GM12878 (cell line): ENCODE data around the gene PAF1. TPM values are rescaled to one million over a fixed set of nuclear protein-coding genes. Genes with fewer than 3 reads are reported as not detected.

ENCODE experiments used
- BCL11A ChIP-seq: IDR thresholded peaks from 2 replicates; pipeline ENCODE4 v1.6.1; 2011; ENCODE audit warnings: low read depth, low read length
- FOXK2 ChIP-seq: fragments of 450-650 bp; IDR thresholded peaks from 2 replicates; pipeline ENCODE4 v1.6.1; 2017; ENCODE audit warnings: mild to moderate bottlenecking, moderate library complexity
- IKZF1 ChIP-seq: fragments of 450-650 bp; conservative IDR thresholded peaks from 2 replicates; pipeline ENCODE4 v1.6.1; 2017; ENCODE audit warnings: antibody characterized with exemption, mild to moderate bottlenecking
- IKZF2 ChIP-seq, 2 experiments: fragments of 450-650 bp; IDR thresholded peaks; 2 replicates each; pipeline ENCODE4 v1.6.1; 2017; ENCODE audit warnings: mild to moderate bottlenecking in 2 of 2, moderate library complexity in 2 of 2
- IRF4 ChIP-seq: IDR thresholded peaks from 2 replicates; pipeline ENCODE4 v1.6.1; 2011; ENCODE audit warnings: low read depth, low read length
- KDM1A ChIP-seq: fragments of 200-600 bp; sonication (generic); IDR thresholded peaks from 2 replicates; pipeline ENCODE4 v1.6.1; 2016; ENCODE audit warnings: borderline replicate concordance
- NFYA ChIP-seq: IDR thresholded peaks from 2 replicates; pipeline ENCODE4 v1.6.1; 2011; ENCODE audit warnings: low read depth, mild to moderate bottlenecking, low read length, improper control_type of control experiment, borderline replicate concordance
- POLR2A ChIP-seq: IDR thresholded peaks from 2 replicates; pipeline ENCODE4 v1.6.1; 2011; ENCODE audit warnings: low read depth, mild to moderate bottlenecking, low read length
- RB1 ChIP-seq: fragments of 450-650 bp; formaldehyde crosslinking; IDR thresholded peaks from 2 replicates; pipeline ENCODE4 v1.6.1; 2017; ENCODE audit warnings: mild to moderate bottlenecking, borderline replicate concordance
- SMARCA5 ChIP-seq: fragments of 450-650 bp; IDR thresholded peaks from 2 replicates; pipeline ENCODE4 v1.6.1; 2017; ENCODE audit warnings: mild to moderate bottlenecking
- SPI1 ChIP-seq: IDR thresholded peaks from 2 replicates; pipeline ENCODE4 v1.6.1; 2011; ENCODE audit warnings: low read depth, mild to moderate bottlenecking, low read length, moderate library complexity, borderline replicate concordance; ENCODE audit not compliant: insufficient read depth
- STAT1 ChIP-seq: fragments of 450-650 bp; conservative IDR thresholded peaks from 2 replicates; pipeline ENCODE4 v1.6.1; 2014; ENCODE audit warnings: antibody characterized with exemption, mild to moderate bottlenecking
- TAF1 ChIP-seq: IDR thresholded peaks from 2 replicates; pipeline ENCODE4 v1.6.1; 2011; ENCODE audit warnings: mild to moderate bottlenecking, low read depth, low read length, borderline replicate concordance
- YY1 ChIP-seq: IDR thresholded peaks from 2 replicates; pipeline ENCODE4 v1.6.1; 2011; ENCODE audit warnings: low read depth, mild to moderate bottlenecking, low read length
- polyA plus RNA-seq, 11 experiments: library from polyadenylated mRNA; depleted of rRNA in 4 of 11; unstranded in 6 of 11; stranded (reverse) in 5 of 11; fragments of >200 nt; fragmentation: Nextera tagmentation in 4 of 11; fragmentation: Illumina TruSeq in 1 of 11; extraction: Ambion mirVana in 4 of 11; extraction: Trizol in 1 of 11; gene quantifications; 1 replicate in 1 of 11; 2 replicates in 10 of 11; pipeline versions ENCODE4 v1.2.1 to v1.2.3, GENCODE V29; 2011 to 2016; ENCODE audit warnings: inconsistent platforms in 2 of 11, missing spikeins in 2 of 11, low read depth in 1 of 11
- total RNA-seq, 4 experiments: library from RNA; depleted of rRNA in 3 of 4; stranded (reverse); fragments of >200 nt in 3 of 4; fragmentation: Illumina TruSeq in 1 of 4; extraction: Trizol in 1 of 4; gene quantifications; 2 replicates each; pipeline versions ENCODE4 v1.2.1 to v1.2.3, GENCODE V29; 2013 to 2021
- TF ChIP-seq, protein P1 (sequence below): IDR thresholded peaks from 2 replicates; pipeline ENCODE4 v1.6.1; 2012; ENCODE audit warnings: low read depth, low read length, improper control_type of control experiment
- TF ChIP-seq, protein P2 (sequence below): fragments of 450-650 bp; IDR thresholded peaks from 2 replicates; pipeline ENCODE4 v1.6.1; 2017; ENCODE audit warnings: borderline replicate concordance
- TF ChIP-seq, protein P3 (sequence below): fragments of 450-650 bp; IDR thresholded peaks from 2 replicates; pipeline ENCODE4 v1.6.1; 2017; ENCODE audit warnings: mild to moderate bottlenecking, moderate library complexity
- TF ChIP-seq, protein P4 (sequence below): IDR thresholded peaks from 2 replicates; pipeline ENCODE4 v1.6.1; 2011; ENCODE audit warnings: low read depth, low read length, improper control_type of control experiment, borderline replicate concordance
- TF ChIP-seq, protein P5 (sequence below): IDR thresholded peaks from 2 replicates; pipeline ENCODE4 v1.6.1; 2011; ENCODE audit warnings: borderline replicate concordance, low read depth, mild to moderate bottlenecking, moderate library complexity, low read length; ENCODE audit not compliant: insufficient read depth, poor library complexity, severe bottlenecking

PAF1 gene
- total and polyA plus RNA-seq, 10 of the 15 experiments (the other 5 are each of a cell fraction or from before 2014, with no cell fraction given), result 1.7 to 45.8 (median 39.6) TPM

DNA sequence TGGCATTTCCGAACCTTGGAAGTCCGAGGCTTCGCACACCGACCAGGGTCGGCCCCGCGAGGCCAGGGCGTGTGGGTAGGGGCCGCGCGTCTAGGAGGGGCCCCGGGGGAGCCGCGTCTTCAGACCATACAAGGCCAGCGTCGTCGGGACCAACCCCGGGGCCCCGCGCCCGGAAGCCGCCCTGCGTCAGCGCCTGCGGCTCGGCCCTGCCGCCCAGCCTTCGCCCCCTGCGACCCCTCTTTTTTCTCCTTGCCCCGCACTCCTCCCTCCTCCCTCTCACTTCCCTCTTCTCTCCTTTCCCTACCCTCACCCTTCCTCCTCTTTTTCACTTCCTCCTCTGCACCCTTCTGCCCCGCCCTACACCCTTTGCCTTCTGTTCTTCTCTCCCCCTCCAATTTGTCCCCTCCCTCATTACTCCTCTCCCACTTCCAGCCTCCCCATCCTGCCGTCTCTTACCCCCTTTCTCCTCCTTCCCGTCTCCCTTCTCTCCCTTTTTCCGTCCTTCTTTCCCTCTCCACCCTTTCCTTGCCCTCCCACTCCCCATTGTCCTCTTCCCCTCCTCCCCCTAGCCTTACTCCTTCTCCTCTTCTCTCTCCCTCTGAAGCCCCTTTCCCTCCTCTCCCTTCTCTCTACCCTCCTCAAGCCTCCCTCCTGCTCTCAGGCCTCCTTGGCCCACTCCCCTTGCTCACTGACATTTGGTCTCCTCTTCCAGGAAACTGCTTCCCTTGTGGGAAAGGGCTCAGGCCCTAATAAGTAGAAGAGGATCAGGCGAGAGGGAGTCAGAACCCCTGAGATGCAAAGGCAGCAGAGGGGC, 19.3 kb upstream of the PAF1 start (continued):
- TF ChIP-seq, protein P1, sequence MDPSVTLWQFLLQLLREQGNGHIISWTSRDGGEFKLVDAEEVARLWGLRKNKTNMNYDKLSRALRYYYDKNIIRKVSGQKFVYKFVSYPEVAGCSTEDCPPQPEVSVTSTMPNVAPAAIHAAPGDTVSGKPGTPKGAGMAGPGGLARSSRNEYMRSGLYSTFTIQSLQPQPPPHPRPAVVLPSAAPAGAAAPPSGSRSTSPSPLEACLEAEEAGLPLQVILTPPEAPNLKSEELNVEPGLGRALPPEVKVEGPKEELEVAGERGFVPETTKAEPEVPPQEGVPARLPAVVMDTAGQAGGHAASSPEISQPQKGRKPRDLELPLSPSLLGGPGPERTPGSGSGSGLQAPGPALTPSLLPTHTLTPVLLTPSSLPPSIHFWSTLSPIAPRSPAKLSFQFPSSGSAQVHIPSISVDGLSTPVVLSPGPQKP, result peak; percentile 87
- no peak; the same call in none of the 2 replicates for TF ChIP-seq POLR2A
- 0 out of 2 replicates have a peak, but pooled peaks have one; percentile 14 for TF ChIP-seq TAF1
- no peak; the same call in 1 of the 2 replicates for TF ChIP-seq RB1
- TF ChIP-seq, protein P2, sequence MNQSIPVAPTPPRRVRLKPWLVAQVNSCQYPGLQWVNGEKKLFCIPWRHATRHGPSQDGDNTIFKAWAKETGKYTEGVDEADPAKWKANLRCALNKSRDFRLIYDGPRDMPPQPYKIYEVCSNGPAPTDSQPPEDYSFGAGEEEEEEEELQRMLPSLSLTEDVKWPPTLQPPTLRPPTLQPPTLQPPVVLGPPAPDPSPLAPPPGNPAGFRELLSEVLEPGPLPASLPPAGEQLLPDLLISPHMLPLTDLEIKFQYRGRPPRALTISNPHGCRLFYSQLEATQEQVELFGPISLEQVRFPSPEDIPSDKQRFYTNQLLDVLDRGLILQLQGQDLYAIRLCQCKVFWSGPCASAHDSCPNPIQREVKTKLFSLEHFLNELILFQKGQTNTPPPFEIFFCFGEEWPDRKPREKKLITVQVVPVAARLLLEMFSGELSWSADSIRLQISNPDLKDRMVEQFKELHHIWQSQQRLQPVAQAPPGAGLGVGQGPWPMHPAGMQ, result peak; percentile 69; the same call in 1 of the 2 replicates
- TF ChIP-seq, protein P3, sequence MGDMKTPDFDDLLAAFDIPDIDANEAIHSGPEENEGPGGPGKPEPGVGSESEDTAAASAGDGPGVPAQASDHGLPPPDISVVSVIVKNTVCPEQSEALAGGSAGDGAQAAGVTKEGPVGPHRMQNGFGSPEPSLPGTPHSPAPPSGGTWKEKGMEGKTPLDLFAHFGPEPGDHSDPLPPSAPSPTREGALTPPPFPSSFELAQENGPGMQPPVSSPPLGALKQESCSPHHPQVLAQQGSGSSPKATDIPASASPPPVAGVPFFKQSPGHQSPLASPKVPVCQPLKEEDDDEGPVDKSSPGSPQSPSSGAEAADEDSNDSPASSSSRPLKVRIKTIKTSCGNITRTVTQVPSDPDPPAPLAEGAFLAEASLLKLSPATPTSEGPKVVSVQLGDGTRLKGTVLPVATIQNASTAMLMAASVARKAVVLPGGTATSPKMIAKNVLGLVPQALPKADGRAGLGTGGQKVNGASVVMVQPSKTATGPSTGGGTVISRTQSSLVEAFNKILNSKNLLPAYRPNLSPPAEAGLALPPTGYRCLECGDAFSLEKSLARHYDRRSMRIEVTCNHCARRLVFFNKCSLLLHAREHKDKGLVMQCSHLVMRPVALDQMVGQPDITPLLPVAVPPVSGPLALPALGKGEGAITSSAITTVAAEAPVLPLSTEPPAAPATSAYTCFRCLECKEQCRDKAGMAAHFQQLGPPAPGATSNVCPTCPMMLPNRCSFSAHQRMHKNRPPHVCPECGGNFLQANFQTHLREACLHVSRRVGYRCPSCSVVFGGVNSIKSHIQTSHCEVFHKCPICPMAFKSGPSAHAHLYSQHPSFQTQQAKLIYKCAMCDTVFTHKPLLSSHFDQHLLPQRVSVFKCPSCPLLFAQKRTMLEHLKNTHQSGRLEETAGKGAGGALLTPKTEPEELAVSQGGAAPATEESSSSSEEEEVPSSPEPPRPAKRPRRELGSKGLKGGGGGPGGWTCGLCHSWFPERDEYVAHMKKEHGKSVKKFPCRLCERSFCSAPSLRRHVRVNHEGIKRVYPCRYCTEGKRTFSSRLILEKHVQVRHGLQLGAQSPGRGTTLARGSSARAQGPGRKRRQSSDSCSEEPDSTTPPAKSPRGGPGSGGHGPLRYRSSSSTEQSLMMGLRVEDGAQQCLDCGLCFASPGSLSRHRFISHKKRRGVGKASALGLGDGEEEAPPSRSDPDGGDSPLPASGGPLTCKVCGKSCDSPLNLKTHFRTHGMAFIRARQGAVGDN, result peak; percentile 85; the same call in 1 of the 2 replicates
- peak; percentile 64; the same call in 1 of the 2 replicates for TF ChIP-seq BCL11A
- TF ChIP-seq IRF4, result no peak
- no peak for TF ChIP-seq STAT1
- TF ChIP-seq, protein P4, sequence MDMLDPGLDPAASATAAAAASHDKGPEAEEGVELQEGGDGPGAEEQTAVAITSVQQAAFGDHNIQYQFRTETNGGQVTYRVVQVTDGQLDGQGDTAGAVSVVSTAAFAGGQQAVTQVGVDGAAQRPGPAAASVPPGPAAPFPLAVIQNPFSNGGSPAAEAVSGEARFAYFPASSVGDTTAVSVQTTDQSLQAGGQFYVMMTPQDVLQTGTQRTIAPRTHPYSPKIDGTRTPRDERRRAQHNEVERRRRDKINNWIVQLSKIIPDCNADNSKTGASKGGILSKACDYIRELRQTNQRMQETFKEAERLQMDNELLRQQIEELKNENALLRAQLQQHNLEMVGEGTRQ, result no peak
- TF ChIP-seq KDM1A, result no peak
- TF ChIP-seq NFYA, result no peak
- no peak for TF ChIP-seq FOXK2
- peak; percentile 93 for TF ChIP-seq SPI1
- TF ChIP-seq YY1, result peak; percentile 49; the same call in 1 of the 2 replicates
- TF ChIP-seq IKZF2 (IDR thresholded peaks at IDR 0.05), result peak; percentile 100
- TF ChIP-seq, protein P5, sequence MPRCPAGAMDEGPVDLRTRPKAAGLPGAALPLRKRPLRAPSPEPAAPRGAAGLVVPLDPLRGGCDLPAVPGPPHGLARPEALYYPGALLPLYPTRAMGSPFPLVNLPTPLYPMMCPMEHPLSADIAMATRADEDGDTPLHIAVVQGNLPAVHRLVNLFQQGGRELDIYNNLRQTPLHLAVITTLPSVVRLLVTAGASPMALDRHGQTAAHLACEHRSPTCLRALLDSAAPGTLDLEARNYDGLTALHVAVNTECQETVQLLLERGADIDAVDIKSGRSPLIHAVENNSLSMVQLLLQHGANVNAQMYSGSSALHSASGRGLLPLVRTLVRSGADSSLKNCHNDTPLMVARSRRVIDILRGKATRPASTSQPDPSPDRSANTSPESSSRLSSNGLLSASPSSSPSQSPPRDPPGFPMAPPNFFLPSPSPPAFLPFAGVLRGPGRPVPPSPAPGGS, result peak; percentile 35
- peak; percentile 98 for TF ChIP-seq IKZF1
- no peak for TF ChIP-seq SMARCA5
